HEK293T (cell line): ENCODE data around the gene GADD45A.

ENCODE experiments used
- CTCF ChIA-PET: fragments of 350-600 bp; formaldehyde crosslinking; extraction: SDS; loops from one replicate; lab custom pipeline; 2021; ENCODE audit warnings: antibody characterized with exemption, inconsistent platforms; lab: Yijun Ruan, JAX
- POLR2A ChIA-PET: fragments of 350-600 bp; formaldehyde crosslinking; extraction: SDS; loops from one replicate; lab custom pipeline; 2020; ENCODE audit warnings: antibody characterized with exemption, inconsistent platforms; lab: Yijun Ruan, JAX
- DNase-seq: peaks from one replicate; pipeline ENCODE4 v3.0.0; 2012; ENCODE audit warnings: mixed read lengths; ENCODE audit errors: extremely low spot score
- ARNT ChIP-seq: fragments of 450-650 bp; IDR thresholded peaks from 2 replicates; pipeline ENCODE4 v1.6.1; 2017; ENCODE audit warnings: mild to moderate bottlenecking
- BHLHE40 ChIP-seq: fragments of 450-650 bp; IDR thresholded peaks from 2 replicates; pipeline ENCODE4 v1.6.1; 2016; ENCODE audit warnings: mild to moderate bottlenecking, moderate library complexity, borderline replicate concordance
- CTBP1 ChIP-seq: fragments of 450-650 bp; IDR thresholded peaks from 2 replicates; pipeline ENCODE4 v1.6.1; 2016; ENCODE audit warnings: borderline replicate concordance
- ELF4 ChIP-seq: fragments of 450-650 bp; IDR thresholded peaks from 2 replicates; pipeline ENCODE4 v1.6.1; 2017; ENCODE audit warnings: antibody characterized with exemption
- FOXA1 ChIP-seq: fragments of 450-650 bp; IDR thresholded peaks from 2 replicates; pipeline ENCODE4 v1.6.1; 2016; ENCODE audit warnings: mild to moderate bottlenecking
- FOXK2 ChIP-seq: fragments of 450-650 bp; IDR thresholded peaks from 2 replicates; pipeline ENCODE4 v1.6.1; 2016; ENCODE audit warnings: mild to moderate bottlenecking
- FOXM1 ChIP-seq: fragments of 450-650 bp; IDR thresholded peaks from 2 replicates; pipeline ENCODE4 v1.6.1; 2017; ENCODE audit warnings: mild to moderate bottlenecking, borderline replicate concordance
- HDGF ChIP-seq: fragments of 450-650 bp; IDR thresholded peaks from 2 replicates; pipeline ENCODE4 v1.6.1; 2017; ENCODE audit warnings: antibody characterized with exemption, borderline replicate concordance
- L3MBTL2 ChIP-seq: fragments of 450-650 bp; conservative IDR thresholded peaks from 2 replicates; pipeline ENCODE4 v1.6.1; 2016; ENCODE audit warnings: mild to moderate bottlenecking
- LEF1 ChIP-seq: fragments of 450-650 bp; IDR thresholded peaks from 2 replicates; pipeline ENCODE4 v1.6.1; 2017; ENCODE audit warnings: mild to moderate bottlenecking, borderline replicate concordance
- NFRKB ChIP-seq: fragments of 450-650 bp; IDR thresholded peaks from 2 replicates; pipeline ENCODE4 v1.6.1; 2016; ENCODE audit warnings: mild to moderate bottlenecking, moderate library complexity
- PKNOX1 ChIP-seq: fragments of 450-650 bp; IDR thresholded peaks from 2 replicates; pipeline ENCODE4 v1.6.1; 2016
- SP1 ChIP-seq: fragments of 450-650 bp; IDR thresholded peaks from 2 replicates; pipeline ENCODE4 v1.6.1; 2017
- SUZ12 ChIP-seq: fragments of 450-650 bp; IDR thresholded peaks from 2 replicates; pipeline ENCODE4 v1.6.1; 2016; ENCODE audit warnings: mild to moderate bottlenecking
- TARDBP ChIP-seq: fragments of 450-650 bp; IDR thresholded peaks from 2 replicates; pipeline ENCODE4 v1.6.1; 2016
- ZNF384 ChIP-seq: fragments of 450-650 bp; IDR thresholded peaks from 2 replicates; pipeline ENCODE4 v1.6.1; 2016

GADD45A gene

DNA sequence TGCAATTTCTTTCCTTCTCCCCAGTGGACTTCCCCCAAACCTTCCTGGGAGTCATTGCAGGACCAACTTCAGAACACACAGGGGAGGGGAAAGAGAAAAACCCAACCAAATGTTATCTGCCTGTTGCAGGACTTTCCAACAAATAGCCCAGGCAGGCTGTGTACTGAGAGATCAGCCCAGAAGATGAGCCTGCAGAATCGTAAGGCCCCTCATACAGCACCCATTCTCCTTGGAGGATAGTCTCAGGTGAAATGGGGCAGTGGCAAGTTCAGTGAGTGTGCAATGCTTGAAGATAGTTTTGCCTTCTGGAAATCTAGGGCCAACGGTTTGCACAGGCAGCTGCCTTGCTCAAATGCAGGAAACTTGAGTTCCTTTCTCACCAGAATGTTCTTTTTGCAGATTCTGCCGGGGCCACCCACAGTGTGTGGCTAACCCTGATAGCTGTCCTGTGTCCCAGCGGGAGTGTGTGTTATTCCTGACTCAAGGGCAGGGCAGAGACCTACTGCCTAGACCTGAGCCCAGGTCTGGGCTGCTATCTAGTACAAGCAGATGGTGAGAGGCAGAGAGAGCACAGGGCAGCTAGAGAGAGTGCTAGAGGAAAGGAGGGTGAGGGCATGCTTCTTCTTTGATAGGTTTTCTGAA, 48.8 kb downstream of the GADD45A start:
- ChIA-PET POLR2A (no interaction called here), CTCF (no interaction called here)
- DNase-seq = no peak
- TF ChIP-seq FOXK2 = no peak

- ChIA-PET POLR2A (no interaction called here), CTCF (no interaction called here)
- DNase-seq = no peak
- no peak for TF ChIP-seq BHLHE40
- no peak for TF ChIP-seq LEF1
- TF ChIP-seq FOXK2 = no peak
- no peak for TF ChIP-seq ARNT
- no peak for TF ChIP-seq ELF4
- no peak for TF ChIP-seq SUZ12
- TF ChIP-seq L3MBTL2 = no peak
- TF ChIP-seq TARDBP = no peak
- TF ChIP-seq CTBP1 = no peak
- no peak for TF ChIP-seq FOXM1
- TF ChIP-seq ZNF384 = no peak
- no peak for TF ChIP-seq SP1
- TF ChIP-seq PKNOX1 = no peak
- TF ChIP-seq FOXA1 = no peak
- TF ChIP-seq HDGF = no peak
- TF ChIP-seq NFRKB = no peak
Observed at GRCh38 chr1:67734323-67734690, 49.3 kb downstream of the GADD45A start.

DNA sequence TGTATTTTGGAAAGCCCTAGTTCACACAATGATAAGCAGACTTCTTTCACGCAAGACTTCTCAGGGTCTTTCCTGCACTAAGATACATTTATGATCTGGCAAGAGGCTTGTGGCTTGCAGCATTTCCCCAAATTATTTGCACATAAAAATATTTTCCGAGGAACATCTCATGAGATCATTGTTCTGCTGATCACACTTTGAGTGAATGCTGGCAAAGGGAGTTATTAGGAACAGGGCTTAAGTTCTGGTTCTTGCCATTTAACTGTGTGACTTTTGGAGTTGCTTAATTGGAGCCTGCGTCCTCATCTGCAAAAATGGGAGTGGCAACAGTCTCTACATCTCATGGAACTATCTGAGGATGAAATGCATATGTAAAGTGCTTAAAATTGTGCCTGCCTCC, 50.2 kb downstream of the GADD45A start:
- no peak for DNase-seq
- CTCF ChIA-PET = no interaction called here
- POLR2A ChIA-PET = no interaction called here
- TF ChIP-seq ZNF384 (no peak), SP1 (no peak), PKNOX1 (no peak), ELF4 (no peak), ARNT (no peak), LEF1 (no peak), NFRKB (no peak), FOXM1 (no peak), HDGF (no peak), TARDBP (no peak), FOXA1 (no peak), L3MBTL2 (no peak), SUZ12 (no peak)

- ChIA-PET POLR2A (no interaction called here), CTCF (interaction anchor here (0.6 kb wide), 1 partner anchor 300 kb away, joined by 3 read pairs; no protein-coding TSS in a partner anchor)
- no peak for DNase-seq
- TF ChIP-seq CTBP1 (no peak), FOXA1 (no peak), ARNT (no peak), NFRKB (no peak), BHLHE40 (no peak), FOXM1 (no peak), ELF4 (no peak), ZNF384 (no peak), SP1 (no peak), PKNOX1 (no peak), HDGF (no peak), LEF1 (no peak), L3MBTL2 (no peak), SUZ12 (no peak)
Observed at GRCh38 chr1:67735806-67736627, 51.0 kb downstream of the GADD45A start.

DNA sequence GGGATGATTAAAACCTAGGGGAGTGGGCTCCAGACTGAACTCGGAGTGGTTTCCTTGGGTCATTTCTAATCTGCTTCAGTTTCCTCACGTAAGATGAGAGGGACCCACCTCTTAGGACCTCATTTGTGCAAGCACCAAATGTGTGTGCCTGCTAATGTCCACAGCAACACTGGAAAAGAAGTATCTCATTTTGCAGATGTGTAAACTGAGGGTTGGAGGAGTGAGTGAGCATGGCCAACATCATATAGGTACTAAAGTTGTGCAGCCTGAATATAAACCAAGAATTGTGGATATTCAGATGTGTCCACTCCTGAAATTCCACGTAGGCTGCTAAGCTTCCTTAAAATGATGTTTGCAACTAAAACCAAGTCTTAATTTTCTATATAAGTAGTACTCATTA, 51.7 kb downstream of the GADD45A start:
- CTCF ChIA-PET = no interaction called here
- TF ChIP-seq SP1 = no peak
- no peak for TF ChIP-seq TARDBP
- no peak for TF ChIP-seq ELF4
- TF ChIP-seq SUZ12 = no peak
- TF ChIP-seq FOXK2 = no peak
- TF ChIP-seq PKNOX1 = no peak
- no peak for TF ChIP-seq NFRKB
- POLR2A ChIA-PET = interaction anchor here (0.8 to 1.0 kb wide), 2 partner anchors 16 to 22 kb away, joined by 3 to 4 read pairs; no protein-coding TSS in a partner anchor
- DNase-seq = no peak

GRCh38 chr1:67737875-67738274, 52.9 kb downstream of the GADD45A start:
- no peak for TF ChIP-seq L3MBTL2
- TF ChIP-seq SUZ12 = no peak
- no peak for TF ChIP-seq FOXA1
- TF ChIP-seq FOXK2 = no peak
- ChIA-PET CTCF (interaction anchor here (0.5 to 0.7 kb wide), 2 partner anchors 9 to 20 kb away, joined by 3 to 4 read pairs; no protein-coding TSS in a partner anchor), POLR2A (interaction anchor here (0.8 to 1.0 kb wide), 2 partner anchors 17 to 23 kb away, joined by 3 to 4 read pairs; no protein-coding TSS in a partner anchor)
- DNase-seq = no peak
